IMR-90 (cell line): Measurements from ENCODE around the gene KLF16. TPM values are rescaled to one million over a fixed set of nuclear protein-coding genes. Genes with fewer than 3 reads are reported as not detected.

Experiments used
- ATAC-seq: fragments of 200-7000 bp; cut with Tn5 transposase; 2 replicates; pipeline ENCODE4 v1.9.1; 2020; ENCODE audit warnings: low read depth, mild to moderate bottlenecking, moderate library complexity
- BruUV-seq: library from RNA; stranded (reverse); fragments of 400-500 nt; replicated peaks from 2 replicates; lab custom pipeline; 2021; lab: Mats Ljungman, UMichigan
- CTCF ChIA-PET: fragments of 300-600 bp; formaldehyde crosslinking; extraction: SDS; loops from one replicate; lab custom pipeline; 2021; ENCODE audit warnings: antibody characterized with exemption; lab: Yijun Ruan, JAX
- POLR2A ChIA-PET: fragments of 300-600 bp; sonication (Branson Sonifier 250); formaldehyde crosslinking; loops from one replicate; lab custom pipeline; 2022; ENCODE audit warnings: antibody characterized with exemption; ENCODE audit not compliant: unreplicated experiment; lab: Charles Lee
- DNase-seq: peaks from one replicate; pipeline ENCODE4 v3.0.0; 2013
- H2AFZ ChIP-seq: replicated peaks from 2 replicates; pipeline ENCODE3; 2013; ENCODE audit warnings: low read length, mild to moderate bottlenecking; ENCODE audit not compliant: poor library complexity
- H2AK5ac ChIP-seq: 2 replicates; pipeline ENCODE4 v1.6.1; 2013; ENCODE audit warnings: low read depth, low read length, inconsistent platforms
- H2AK9ac ChIP-seq: replicated peaks from 2 replicates; pipeline ENCODE3; 2013; ENCODE audit warnings: mild to moderate bottlenecking, low read depth, low read length, moderate library complexity; ENCODE audit not compliant: poor library complexity
- H2BK120ac ChIP-seq: 2 replicates; pipeline ENCODE4 v1.6.1; 2013; ENCODE audit warnings: low read depth, low read length, inconsistent platforms
- H2BK15ac ChIP-seq: 3 replicates; pipeline ENCODE4 v1.6.1; 2013; ENCODE audit warnings: low read depth, low read length, inconsistent platforms
- H2BK20ac ChIP-seq: 2 replicates; pipeline ENCODE4 v1.6.1; 2013; ENCODE audit warnings: low read depth, mild to moderate bottlenecking, inconsistent platforms, low read length, moderate library complexity
- H2BK5ac ChIP-seq: 2 replicates; pipeline ENCODE4 v1.6.1; 2013; ENCODE audit warnings: mild to moderate bottlenecking, low read depth, low read length, inconsistent platforms; ENCODE audit not compliant: poor library complexity, severe bottlenecking
- H3K14ac ChIP-seq: replicated peaks from 2 replicates; pipeline ENCODE4 v1.6.1; 2013; ENCODE audit warnings: low read depth, low read length, inconsistent platforms
- H3K18ac ChIP-seq: 2 replicates; pipeline ENCODE4 v1.6.1; 2013; ENCODE audit warnings: low read depth, low read length, control low read depth
- H3K23ac ChIP-seq: 2 replicates; pipeline ENCODE4 v1.6.1; 2013; ENCODE audit warnings: low read depth, low read length, inconsistent platforms
- H3K27ac ChIP-seq: 2 replicates; pipeline ENCODE4 v1.5.1; 2013; ENCODE audit warnings: mild to moderate bottlenecking, control low read depth, low read length; ENCODE audit not compliant: insufficient read depth
- H3K27me3 ChIP-seq: 2 replicates; pipeline ENCODE4 v1.6.1; 2013; ENCODE audit warnings: low read length; ENCODE audit not compliant: control insufficient read depth, insufficient read depth
- H3K36me3 ChIP-seq: 2 replicates; pipeline ENCODE4 v1.6.1; 2013; ENCODE audit warnings: low read length, mixed read lengths; ENCODE audit not compliant: control insufficient read depth, insufficient read depth
- H3K4ac ChIP-seq: 2 replicates; pipeline ENCODE4 v1.6.1; 2013; ENCODE audit warnings: low read depth, low read length, inconsistent platforms
- H3K4me1 ChIP-seq: 2 replicates; pipeline ENCODE4 v1.6.1; 2013; ENCODE audit warnings: low read length, mixed read lengths; ENCODE audit not compliant: control insufficient read depth, insufficient read depth
- H3K4me2 ChIP-seq: 2 replicates; pipeline ENCODE4 v1.6.1; 2013; ENCODE audit warnings: low read depth, mild to moderate bottlenecking, control low read depth, low read length, moderate library complexity
- H3K4me3 ChIP-seq: 2 replicates; pipeline ENCODE4 v1.5.1; 2013; ENCODE audit warnings: low read depth, mild to moderate bottlenecking, control low read depth, low read length, moderate library complexity; ENCODE audit not compliant: insufficient read depth
- H3K56ac ChIP-seq: 2 replicates; pipeline ENCODE4 v1.6.1; 2013; ENCODE audit warnings: low read length, inconsistent platforms; ENCODE audit not compliant: insufficient read depth; ENCODE audit errors: extremely low read depth
- H3K79me1 ChIP-seq, 2 experiments: 2 replicates each; pipeline ENCODE4 v1.6.1; 2013; ENCODE audit warnings: low read length in 2 of 2, inconsistent platforms in 1 of 2, low read depth in 1 of 2
- H3K9ac ChIP-seq: 2 replicates; pipeline ENCODE4 v1.6.1; 2013; ENCODE audit warnings: low read depth, low read length, control low read depth
- H3K9me1 ChIP-seq: 2 replicates; pipeline ENCODE4 v1.6.1; 2013; ENCODE audit warnings: low read length, inconsistent platforms; ENCODE audit not compliant: insufficient read depth
- H3K9me3 ChIP-seq: 2 replicates; pipeline ENCODE4 v1.6.1; 2013; ENCODE audit warnings: low read length; ENCODE audit not compliant: control insufficient read depth, insufficient read depth
- H4K20me1 ChIP-seq: 2 replicates; pipeline ENCODE4 v1.6.1; 2013; ENCODE audit warnings: low read length, inconsistent platforms; ENCODE audit not compliant: insufficient read depth
- H4K5ac ChIP-seq: 2 replicates; pipeline ENCODE4 v1.6.1; 2013; ENCODE audit warnings: mild to moderate bottlenecking, low read depth, low read length, control low read depth
- H4K8ac ChIP-seq, 2 experiments: 2 replicates each; pipeline ENCODE4 v1.6.1; 2013; ENCODE audit warnings: low read depth in 2 of 2, low read length in 2 of 2, control low read depth in 1 of 2, inconsistent platforms in 1 of 2
- H4K91ac ChIP-seq: 2 replicates; pipeline ENCODE4 v1.6.1; 2013; ENCODE audit warnings: low read depth, low read length, inconsistent platforms; ENCODE audit not compliant: insufficient read depth
- CHD1 ChIP-seq: IDR thresholded peaks from 2 replicates; pipeline ENCODE4 v1.6.1; 2012; ENCODE audit warnings: low read depth, low read length, improper control_type of control experiment
- CTCF ChIP-seq: conservative IDR thresholded peaks from 2 replicates; pipeline ENCODE4 v1.5.1; 2012; ENCODE audit warnings: mild to moderate bottlenecking, low read depth, low read length, improper control_type of control experiment
- SMC3 ChIP-seq: fragments of 150-350 bp; IDR thresholded peaks from 2 replicates; pipeline ENCODE4 v1.6.1; 2016; ENCODE audit warnings: low read depth, mild to moderate bottlenecking, antibody characterized with exemption, low read length, moderate library complexity
- WGBS, 2 experiments: methylation state at CpG; one replicate each; pipeline versions ENCODE4 v1.1.5 to v1.1.7; 2013; ENCODE audit warnings: missing lambda C conversion rate in 2 of 2; ENCODE audit not compliant: insufficient read length in 1 of 2; ENCODE audit errors: extremely low coverage in 2 of 2; 5-methylcytosine and 5-hydroxymethylcytosine counted together
- dilution Hi-C: fragments of 300-500 bp; cut with HindIII; formaldehyde crosslinking; loops from one replicate; pipeline ENCODE4 v1.14.3; 2018; ENCODE audit warnings: low sequenced_read_pairs; ENCODE audit not compliant: unreplicated experiment
- in situ Hi-C: fragments of 300-500 bp; cut with MboI; formaldehyde crosslinking; loops from 3 replicates; pipeline ENCODE4 v1.14.3; 2019; ENCODE audit warnings: low sequenced_read_pairs, inconsistent platforms, mixed read lengths
- intact Hi-C: fragments of 100-400 bp; cut with micrococcal nuclease; formaldehyde crosslinking; loops from 2 replicates; pipeline ENCODE4 v1.10.0; 2022
- polyA plus RNA-seq, 3 experiments: library from polyadenylated mRNA; depleted of rRNA; stranded (reverse); fragments of >200 nt; gene quantifications; 2 replicates each; pipeline ENCODE4 v1.2.3, GENCODE V29; 2012; ENCODE audit warnings: low replicate concordance in 1 of 3
- total RNA-seq: library from RNA; depleted of rRNA; stranded (reverse); fragments of >200 nt; gene quantifications from 2 replicates; pipeline ENCODE4 v1.2.3, GENCODE V29; 2012

The KLF16 gene
- total and polyA plus RNA-seq, 2 of the 4 experiments (the other 2 are of a cell fraction) = 0.90 to 13.1 TPM

GRCh38 chr19:1805401-1806183, 57.8 kb downstream of the KLF16 start:
- Histone ChIP-seq H4K20me1 (no peaks in the 10 kb centered on the region), H2AFZ (no peak overlapping the region), H2AK5ac (no peak overlapping the region), H3K4ac (no peak overlapping the region), H3K9me3 (no peaks in the 10 kb centered on the region), H2BK15ac (no peak overlapping the region), H2BK20ac (no peak overlapping the region), H3K27me3 (no peaks in the 10 kb centered on the region), H2AK9ac (no peak overlapping the region), H3K9me1 (no peaks in the 10 kb centered on the region), H3K27ac (no peak overlapping the region), H3K4me3 (no peak overlapping the region), H4K8ac (no peak overlapping the region), H3K18ac (no peak overlapping the region), H3K79me1 (no peaks in the 10 kb centered on the region), H3K4me1 (no peaks in the 10 kb centered on the region), H2BK5ac (no peak overlapping the region), H3K4me2 (no peak overlapping the region), H3K56ac (no peak overlapping the region), H3K9ac (no peak overlapping the region), H2BK120ac (no peak overlapping the region), H3K23ac (no peak overlapping the region), H3K14ac (no peak overlapping the region), H3K36me3 (peaks cover 17% of the 10 kb centered on the region), H4K5ac (no peak overlapping the region), H4K91ac (no peak overlapping the region)
- CTCF ChIA-PET = no interaction called here
- dilution Hi-C loops = no loop called here
- WGBS, 2 experiments = 92% methylated on average over 4 of the region's 24 CpGs; no CpG with 5 or more reads in 1 of the 2 experiments
- no peak for ATAC-seq
- BruUV-seq = no TSS peak
- TF ChIP-seq CHD1 (no peak), CTCF (no peak), SMC3 (no peak)
- intact Hi-C loops = no loop called here
- no peak for DNase-seq
- POLR2A ChIA-PET = no interaction called here
- in situ Hi-C loops = no loop called here
